ENCODE data around the gene FA2H.

- no peak for TF ChIP-seq CTCF (conservative IDR thresholded peaks at IDR 0.05; ENCODE audit: low read depth in 2 of 2)
- TF ChIP-seq EZH2phosphoT487 (IDR thresholded peaks at IDR 0.05; ENCODE audit: unreplicated experiment) = no peak
- no peak for TF ChIP-seq STAT1 (IDR thresholded peaks at IDR 0.05; ENCODE audit: unreplicated experiment)
- no peak for TF ChIP-seq POLR2AphosphoS5 (IDR thresholded peaks at IDR 0.05; ENCODE audit: low read depth)
- TF ChIP-seq EZH2 (IDR thresholded peaks at IDR 0.05; ENCODE audit: low read depth, unreplicated experiment) = no peak
- no peak for TF ChIP-seq REST (IDR thresholded peaks at IDR 0.05; ENCODE audit: unreplicated experiment)
- TF ChIP-seq ETS1 (IDR thresholded peaks at IDR 0.05) = no peak
Measured at GRCh38 chr16:74680681-74681080, 93.9 kb downstream of the FA2H start.

Data from GM23338 (cell line).